MM.1S (cell line): ENCODE measurements around the gene MPV17.
"Not testable (repeated sequence)": the region's sequence is repeated elsewhere in the genome, so short reads cannot be mapped to it uniquely, and the experiment has no call there.

Experiments used
- DNase-seq: peaks from one replicate; pipeline ENCODE4 v3.0.0-alpha.2; 2015
- H2AFZ ChIP-seq: fragments of 300-600 bp; sonication (generic); 2 replicates; pipeline ENCODE4 v1.6.0; 2016; ENCODE audit warnings: antibody characterized with exemption, low read length
- H3F3A ChIP-seq: fragments of 300-600 bp; sonication (generic); 2 replicates; pipeline ENCODE4 v1.6.1; 2016; ENCODE audit warnings: mild to moderate bottlenecking, antibody characterized with exemption, low read length, moderate library complexity, mixed read lengths; ENCODE audit not compliant: insufficient read depth
- H3K27ac ChIP-seq: fragments of 300-600 bp; sonication (generic); 2 replicates; pipeline ENCODE4 v1.5.1; 2016; ENCODE audit warnings: mild to moderate bottlenecking, low read length
- H3K27me3 ChIP-seq: fragments of 300-600 bp; sonication (generic); replicated peaks from 2 replicates; pipeline ENCODE4 v1.6.0; 2016; ENCODE audit warnings: low read length; ENCODE audit not compliant: insufficient read depth
- H3K36me3 ChIP-seq: fragments of 300-600 bp; sonication (generic); replicated peaks from 2 replicates; pipeline ENCODE4 v1.6.1; 2016; ENCODE audit warnings: mild to moderate bottlenecking, low read length, mixed read lengths; ENCODE audit not compliant: insufficient read depth
- H3K4me1 ChIP-seq: fragments of 300-600 bp; sonication (generic); 2 replicates; pipeline ENCODE4 v1.6.1; 2016; ENCODE audit warnings: low read length, mixed read lengths
- H3K4me2 ChIP-seq: fragments of 300-600 bp; sonication (generic); 2 replicates; pipeline ENCODE4 v1.6.0; 2016; ENCODE audit warnings: low read depth, low read length
- H3K4me3 ChIP-seq: fragments of 300-600 bp; sonication (generic); 2 replicates; pipeline ENCODE4 v1.5.1; 2016; ENCODE audit warnings: low read length, mixed read lengths
- H3K79me2 ChIP-seq: fragments of 300-600 bp; sonication (generic); 2 replicates; pipeline ENCODE4 v1.6.1; 2016; ENCODE audit warnings: mixed run types, low read length, mixed read lengths
- H3K9ac ChIP-seq: fragments of 300-600 bp; sonication (generic); 2 replicates; pipeline ENCODE4 v1.6.1; 2016; ENCODE audit warnings: low read length, mixed read lengths
- H3K9me2 ChIP-seq: fragments of 300-600 bp; sonication (generic); replicated peaks from 2 replicates; pipeline ENCODE4 v1.6.1; 2016; ENCODE audit warnings: mild to moderate bottlenecking, low read length, mixed read lengths; ENCODE audit not compliant: insufficient read depth
- H3K9me3 ChIP-seq: fragments of 300-600 bp; sonication (generic); replicated peaks from 2 replicates; pipeline ENCODE4 v1.6.1; 2016; ENCODE audit warnings: mild to moderate bottlenecking, low read length, mixed read lengths; ENCODE audit not compliant: insufficient read depth
- H4K20me1 ChIP-seq: fragments of 300-600 bp; sonication (generic); 2 replicates; pipeline ENCODE4 v1.6.1; 2016; ENCODE audit warnings: mild to moderate bottlenecking, low read length, moderate library complexity, mixed read lengths; ENCODE audit not compliant: insufficient read depth
- CTCF ChIP-seq: fragments of 300-600 bp; sonication (generic); IDR thresholded peaks from 2 replicates; pipeline ENCODE4 v1.5.1; 2016; ENCODE audit warnings: antibody characterized with exemption, low read length, mixed read lengths
- EZH2 ChIP-seq: fragments of 300-600 bp; sonication (generic); optimal IDR thresholded peaks from 2 replicates; pipeline ENCODE3; 2017; ENCODE audit warnings: low read depth, mild to moderate bottlenecking, antibody characterized with exemption, low read length, mixed read lengths
- EZH2phosphoT487 ChIP-seq: fragments of 300-600 bp; sonication (generic); IDR thresholded peaks from 2 replicates; pipeline ENCODE4 v1.6.1; 2018; ENCODE audit warnings: antibody characterized with exemption, low read length

MPV17 gene

DNA sequence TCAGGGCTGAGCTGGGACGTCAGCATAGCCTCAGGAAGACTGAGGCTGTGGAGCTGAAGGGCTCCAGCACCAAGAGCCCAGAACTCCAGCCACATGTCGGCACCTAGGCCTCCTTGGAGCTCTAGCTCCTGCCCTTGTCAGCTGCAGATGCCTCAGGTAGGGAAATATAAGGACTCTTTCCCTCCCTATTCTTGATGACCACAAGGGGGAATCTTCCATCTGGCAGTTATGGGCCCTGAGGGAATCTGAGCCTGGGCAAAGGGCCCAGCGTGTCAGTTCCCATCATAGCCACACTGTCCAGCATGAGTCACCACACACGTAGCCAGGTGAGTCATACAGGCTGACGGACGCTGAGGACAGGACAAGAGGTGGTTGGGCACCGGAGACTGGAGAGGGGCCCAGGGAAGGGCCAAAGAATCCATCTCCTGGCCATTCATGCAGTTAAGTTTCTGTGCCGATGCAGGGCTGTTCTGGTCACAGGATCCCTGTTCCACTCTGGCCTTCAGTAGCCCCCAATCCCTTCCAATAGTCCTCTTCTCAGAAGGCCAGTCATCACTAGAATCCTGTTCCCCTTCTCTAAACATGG, 1.8 kb downstream of the MPV17 start:
- Histone ChIP-seq H2AFZ (no peak overlapping the region), H3F3A (no peaks in the 10 kb centered on the region; the same call in 1 of the 2 replicates), H4K20me1 (no peaks in the 10 kb centered on the region), H3K27me3 (no peaks in the 10 kb centered on the region), H3K36me3 (no peaks in the 10 kb centered on the region), H3K4me2 (no peak overlapping the region), H3K9me2 (no peaks in the 10 kb centered on the region), H3K9me3 (no peaks in the 10 kb centered on the region), H3K4me3 (no peak overlapping the region), H3K4me1 (peaks cover 9% of the 10 kb centered on the region; the same call in 1 of the 2 replicates), H3K27ac (no peak overlapping the region; the same call in 1 of the 2 replicates), H3K9ac (no peak overlapping the region), H3K79me2 (peaks cover 22% of the 10 kb centered on the region)
- no peak for TF ChIP-seq EZH2phosphoT487
- TF ChIP-seq CTCF: 0 out of 2 replicates have a peak, but pooled peaks have one; percentile 7
- no peak for TF ChIP-seq EZH2
- DNase-seq: no peak

DNA sequence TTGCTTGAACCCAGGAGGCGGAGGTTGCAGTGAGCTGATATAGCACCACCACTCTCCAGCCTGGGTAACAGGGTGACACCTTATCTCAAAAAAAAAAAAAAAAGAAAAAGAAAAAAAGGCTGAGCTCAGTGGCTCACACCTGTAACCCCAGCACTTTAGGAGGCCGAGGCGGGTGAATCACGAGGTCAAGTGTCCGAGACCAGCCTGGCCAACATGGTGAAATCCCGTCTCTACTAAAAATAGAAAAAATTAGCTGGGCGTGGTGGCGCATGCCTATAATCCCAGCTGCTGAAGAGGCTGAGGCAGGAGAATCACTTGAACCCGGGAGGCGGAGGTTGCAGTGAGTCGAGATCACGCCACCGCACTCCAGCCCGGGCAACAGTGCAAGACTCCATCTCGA, 3.1 kb downstream of the MPV17 start:
- not testable (repeated sequence) for H3K27me3 ChIP-seq, H3K9me3 ChIP-seq, H3K4me2 ChIP-seq, H3K4me3 ChIP-seq, H3F3A ChIP-seq, H3K36me3 ChIP-seq, H3K4me1 ChIP-seq, H2AFZ ChIP-seq, H3K9me2 ChIP-seq, H4K20me1 ChIP-seq, H3K9ac ChIP-seq, H3K27ac ChIP-seq, DNase-seq
- peaks cover 22% of the 10 kb centered on the region for H3K79me2 ChIP-seq

- no peaks in the 10 kb centered on the region for H3K9me2 ChIP-seq
- H3K9me3 ChIP-seq: no peaks in the 10 kb centered on the region
- no peak for DNase-seq
- no peak overlapping the region for H3K4me3 ChIP-seq
- H2AFZ ChIP-seq: no peak overlapping the region
- H3K27me3 ChIP-seq: no peaks in the 10 kb centered on the region
- H4K20me1 ChIP-seq: no peaks in the 10 kb centered on the region
- TF ChIP-seq EZH2phosphoT487 (no peak), CTCF (no peak), EZH2 (no peak)
- H3K27ac ChIP-seq: no peak overlapping the region
- peaks cover 8% of the 10 kb centered on the region; the same call in 1 of the 2 replicates for H3K79me2 ChIP-seq
- H3K36me3 ChIP-seq: no peaks in the 10 kb centered on the region
- peaks cover 6% of the 10 kb centered on the region; the same call in 1 of the 2 replicates for H3K4me1 ChIP-seq
- no peak overlapping the region for H3K4me2 ChIP-seq
- no peak overlapping the region for H3K9ac ChIP-seq
- no peaks in the 10 kb centered on the region for H3F3A ChIP-seq
Observed at GRCh38 chr2:27316655-27317412, 6.1 kb downstream of the MPV17 start.

DNA sequence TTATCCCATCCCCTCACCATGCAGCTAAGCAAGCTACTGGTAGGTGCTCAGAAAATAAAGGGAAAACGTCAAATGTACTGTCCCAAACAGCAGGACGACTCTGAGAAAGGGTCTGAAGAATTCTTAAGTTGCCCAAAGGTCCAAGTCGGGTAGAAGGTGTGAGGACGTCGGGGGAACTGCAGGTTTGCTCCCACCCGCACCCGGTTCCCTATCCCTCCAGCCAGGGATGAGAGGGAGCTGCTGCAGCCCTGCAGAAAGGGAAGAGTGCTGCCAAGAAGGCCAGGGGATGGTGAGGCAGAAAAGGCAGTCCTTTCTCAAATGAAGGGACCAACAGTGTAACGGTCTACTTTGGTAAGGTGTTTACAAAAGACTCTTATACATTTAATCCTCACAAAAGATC, 7.8 kb downstream of the MPV17 start:
- Histone ChIP-seq H3K9ac (no peak overlapping the region), H4K20me1 (no peaks in the 10 kb centered on the region), H3K4me1 (no peaks in the 10 kb centered on the region), H3K27me3 (no peaks in the 10 kb centered on the region), H2AFZ (no peak overlapping the region), H3K27ac (no peak overlapping the region), H3K9me3 (no peaks in the 10 kb centered on the region), H3K4me3 (no peak overlapping the region), H3K79me2 (no peaks in the 10 kb centered on the region), H3F3A (no peaks in the 10 kb centered on the region), H3K36me3 (no peaks in the 10 kb centered on the region), H3K9me2 (no peaks in the 10 kb centered on the region), H3K4me2 (no peak overlapping the region)
- DNase-seq: no peak
- no peak for TF ChIP-seq EZH2
- TF ChIP-seq CTCF: no peak
- no peak for TF ChIP-seq EZH2phosphoT487
